GM19023 (cell line): Measurements from ENCODE around the gene TTPAL.

ENCODE experiments used
- ATAC-seq: cut with Tn5 transposase; IDR thresholded peaks from one replicate; pipeline ENCODE4 v1.9.1; 2021; ENCODE audit warnings: mild to moderate bottlenecking, moderate library complexity; ENCODE audit not compliant: unreplicated experiment

TTPAL gene

DNA sequence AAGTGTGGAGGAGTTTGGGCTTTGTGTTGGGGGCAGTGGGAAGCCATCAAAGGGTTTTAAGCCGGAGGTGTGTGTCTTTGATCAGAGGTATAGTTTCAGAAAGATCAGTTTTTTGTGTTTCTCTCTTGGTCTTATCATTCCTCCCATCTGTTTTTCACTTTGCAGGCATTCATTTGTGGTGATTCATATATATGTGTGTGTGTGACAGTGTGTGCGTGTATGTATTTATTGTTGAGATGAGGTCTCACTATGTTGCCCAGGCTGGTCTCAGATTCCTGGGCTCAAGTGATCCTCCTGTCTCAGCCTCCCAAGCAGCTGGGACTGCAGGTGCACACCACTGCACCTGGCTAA is 57.3 kb downstream of the TTPAL start:
- no peak for ATAC-seq

DNA sequence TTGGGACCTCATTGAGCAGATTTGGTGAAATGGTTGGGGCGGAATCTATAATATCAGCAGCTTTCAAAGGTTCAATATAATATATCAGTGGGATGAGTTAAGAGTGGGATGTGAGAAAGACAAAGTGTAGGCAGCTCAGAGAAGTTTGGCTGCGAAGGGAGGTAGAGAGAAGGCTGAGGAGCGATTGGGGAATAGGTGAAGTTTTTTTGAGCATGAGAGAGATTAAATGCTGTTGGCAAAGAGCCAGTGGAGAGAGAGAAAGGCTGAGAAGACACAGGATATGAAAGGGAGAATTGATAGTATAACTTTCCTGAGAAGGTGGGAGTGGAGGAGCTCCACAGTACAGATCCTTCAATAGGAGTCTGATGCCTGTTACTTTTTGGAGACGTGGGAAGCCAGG is 58.3 kb downstream of the TTPAL start:
- ATAC-seq: no peak

DNA sequence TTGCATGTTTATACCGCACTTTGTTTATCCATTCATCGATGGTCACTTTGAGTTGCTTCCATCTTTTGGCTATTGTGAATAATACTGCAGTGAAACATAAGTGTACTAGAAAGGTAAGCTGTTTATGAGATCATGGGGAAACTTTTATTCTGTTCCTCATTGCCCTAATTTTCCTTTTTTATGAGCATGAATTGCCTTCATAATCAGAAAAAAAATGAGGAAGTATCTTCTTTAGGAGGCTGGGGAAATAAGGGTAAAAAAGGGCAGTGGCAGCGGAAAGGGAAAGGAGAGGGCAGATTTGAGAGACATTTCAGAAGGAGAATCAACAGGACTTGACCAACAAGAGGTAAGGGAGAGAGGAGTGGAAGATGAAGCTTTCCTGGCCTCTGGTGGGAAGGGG is 60.5 kb downstream of the TTPAL start:
- ATAC-seq: no peak

DNA sequence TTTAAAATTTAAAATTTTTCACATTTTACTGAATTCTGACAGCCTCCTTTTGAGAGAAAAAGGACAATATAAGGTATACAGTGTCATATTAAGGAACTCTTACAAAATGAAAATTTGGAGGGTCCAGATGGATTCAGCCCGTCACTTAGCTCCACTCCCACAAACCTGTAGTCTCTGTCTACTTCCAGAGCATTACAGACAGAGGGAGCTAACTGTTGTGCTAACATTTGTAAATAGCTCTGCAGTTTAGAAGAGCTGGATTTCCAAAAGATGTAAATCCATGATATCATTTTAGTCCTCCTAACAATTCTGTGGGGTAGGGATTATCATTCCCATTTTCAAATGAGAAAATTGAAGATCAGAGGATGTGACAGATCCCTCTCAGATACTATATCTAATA is 62.3 kb downstream of the TTPAL start:
- ATAC-seq: no peak

DNA sequence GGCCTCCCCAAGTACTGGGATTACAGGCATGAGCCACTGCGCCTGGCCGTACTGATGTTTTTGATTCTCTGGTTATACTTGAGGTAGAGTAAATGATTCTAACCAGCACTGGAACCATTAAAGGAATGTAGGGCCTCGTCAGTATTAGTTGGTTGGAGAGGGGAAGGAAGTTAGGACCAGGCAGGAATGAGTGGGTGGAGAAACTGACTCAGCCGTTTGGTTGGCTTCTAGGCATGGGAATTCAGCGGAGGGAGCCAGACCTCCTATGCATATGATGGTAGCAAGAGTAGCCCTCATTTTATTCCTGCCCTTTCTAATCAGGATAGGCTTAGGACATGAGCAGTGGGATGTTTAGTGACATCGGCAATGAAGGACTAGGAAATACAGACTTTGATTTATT is 65.2 kb downstream of the TTPAL start:
- ATAC-seq: no peak

DNA sequence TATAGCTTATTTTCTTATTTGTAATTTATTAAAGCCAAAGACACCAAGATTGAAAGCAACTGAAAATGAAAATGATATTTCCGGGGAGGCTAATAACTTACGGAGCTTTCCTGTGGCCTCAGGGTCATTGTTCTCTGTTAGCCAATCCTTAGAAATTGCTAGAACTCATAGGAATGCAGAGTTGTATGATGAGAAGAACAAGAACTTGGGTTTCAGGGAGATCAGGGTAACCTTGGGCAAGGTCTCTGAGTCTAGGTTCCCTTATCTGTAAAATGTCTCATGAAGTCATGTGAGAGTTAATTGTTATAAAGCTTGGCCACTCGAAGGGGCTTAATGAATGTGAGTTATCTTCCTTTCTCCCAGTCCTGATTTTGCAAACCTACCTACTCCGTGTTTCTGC is 66.3 kb downstream of the TTPAL start:
- ATAC-seq: no peak

DNA sequence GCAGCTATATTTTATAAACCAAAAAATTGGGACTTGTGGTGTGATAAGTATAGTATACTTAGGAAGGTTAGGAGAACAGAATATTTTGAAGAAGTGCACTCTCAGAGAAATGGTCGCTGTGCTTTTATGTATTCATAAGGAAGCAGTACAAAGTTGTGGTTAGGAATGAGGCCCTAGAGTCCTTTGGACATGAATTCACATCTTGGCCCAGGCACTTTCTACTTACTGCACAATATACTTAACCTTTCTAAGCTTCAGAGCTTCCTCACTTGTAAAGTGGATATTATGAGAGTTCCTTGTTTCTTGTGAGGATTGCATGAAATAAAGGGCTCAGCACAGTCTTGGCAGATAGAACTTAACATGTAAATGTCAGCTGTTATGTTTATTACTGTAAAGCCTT is 67.2 kb downstream of the TTPAL start:
- ATAC-seq: no peak

DNA sequence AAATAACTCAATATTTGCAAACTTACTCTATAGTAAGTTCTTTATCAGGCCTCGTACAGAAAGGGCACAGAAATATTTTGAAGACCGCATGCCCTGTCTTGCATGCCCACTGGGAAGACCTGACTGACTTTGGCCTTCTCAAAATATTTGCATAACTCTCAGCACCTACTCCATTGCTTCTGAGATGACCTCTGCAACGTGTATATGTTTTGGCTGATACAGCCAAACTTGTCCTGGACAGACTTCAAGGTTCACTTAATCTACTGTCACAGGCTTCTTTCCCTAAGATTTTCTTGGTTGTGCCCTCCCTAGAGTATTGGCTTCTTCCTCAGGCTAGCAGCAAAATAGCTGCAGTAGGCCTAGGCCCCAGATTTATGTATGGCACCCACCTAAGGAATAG is 67.7 kb downstream of the TTPAL start:
- no peak for ATAC-seq
